Heart right ventricle (tissue), 16 donors: ENCODE data around the gene SPTSSB. TPM values are rescaled to one million over a fixed set of nuclear protein-coding genes. Genes with fewer than 3 reads are reported as not detected.

ENCODE experiments used
- ATAC-seq, 8 donors: fragments of 200-7000 bp; cut with Tn5 transposase; one replicate each; pipeline ENCODE4 v1.9.1; 2020; ENCODE audit warnings: mild to moderate bottlenecking in 8 of 8, moderate library complexity in 8 of 8, moderate number of reproducible peaks in 1 of 8
- DNase-seq, 2 donors: peaks; one replicate each; pipeline ENCODE4 v3.0.0-alpha.2; 2020
- H3K27ac ChIP-seq, 10 donors: fragments of 200-600 bp; sonication (generic) in 2 of 10; one replicate each; pipeline versions ENCODE4 v1.5.0 to v1.8.0; 2020 to 2022; ENCODE audit warnings: mild to moderate bottlenecking in 3 of 10
- H3K27me3 ChIP-seq, 7 donors: fragments of 200-600 bp; one replicate each; pipeline ENCODE4 v1.8.0; 2021 to 2022; ENCODE audit warnings: mild to moderate bottlenecking in 2 of 7
- H3K36me3 ChIP-seq, 9 donors: fragments of 200-600 bp; sonication (generic) in 1 of 9; one replicate each; pipeline versions ENCODE4 v1.5.0 to v1.8.0; 2020 to 2022; ENCODE audit warnings: mild to moderate bottlenecking in 2 of 9
- H3K4me1 ChIP-seq, 9 donors: fragments of 200-600 bp; sonication (generic) in 1 of 9; one replicate each; pipeline versions ENCODE4 v1.5.0 to v1.8.0; 2020 to 2022; ENCODE audit warnings: mild to moderate bottlenecking in 4 of 9
- H3K4me3 ChIP-seq, 10 donors: fragments of 200-600 bp; sonication (generic) in 2 of 10; one replicate each; pipeline versions ENCODE4 v1.5.0 to v1.8.0; 2020 to 2022; ENCODE audit warnings: mild to moderate bottlenecking in 7 of 10, moderate library complexity in 2 of 10
- H3K9me3 ChIP-seq, 11 donors: fragments of 200-600 bp in 10 of 11; sonication (generic) in 2 of 11; one replicate each; pipeline versions ENCODE4 v1.5.0 to v1.8.0; 2013 to 2022; ENCODE audit warnings: mild to moderate bottlenecking in 2 of 11, control low read depth in 1 of 11, moderate library complexity in 1 of 11
- CTCF ChIP-seq, 9 donors: fragments of 200-600 bp; sonication (generic) in 2 of 9; IDR thresholded peaks; one replicate each; pipeline versions ENCODE4 v1.5.0 to v1.8.0; 2021 to 2022; ENCODE audit warnings: antibody characterized with exemption in 9 of 9, mild to moderate bottlenecking in 5 of 9, moderate library complexity in 1 of 9
- WGBS, 2 donors: extraction: QIAGEN DNeasy Blood & Tissue Kit; methylation state at CpG; one replicate each; pipeline ENCODE4 v1.1.7; 2013; ENCODE audit warnings: inconsistent platforms in 1 of 2; 5-methylcytosine and 5-hydroxymethylcytosine counted together
- intact Hi-C, 10 donors: fragments of 100-400 bp; cut with DNase I; formaldehyde crosslinking; loops; one replicate each; pipeline versions ENCODE4 v1.11.1 to v1.14.2; 2022
- long read RNA-seq, 3 donors: library from polyadenylated mRNA; unstranded; transcript quantifications; one replicate each; pipeline ENCODE4 v2.0.0, GENCODE V29; 2020 to 2021
- polyA plus RNA-seq, 2 donors: library from polyadenylated mRNA; stranded (reverse); fragments of 200-250 nt; gene quantifications; one replicate each; pipeline ENCODE4 v1.2.3, GENCODE V29; 2013
- total RNA-seq, 10 donors: library from RNA; stranded (reverse); fragmentation: NEBNext Ultra II Directional in 3 of 10; extraction: Animal tissue kit (Norgen Biotek cat#: 25700) in 3 of 10; gene quantifications; one replicate each; pipeline versions ENCODE4 v1.2.1 to v1.2.4, GENCODE V29; 2021 to 2023
- donor health status: Arrhythmogenic right ventricular cardiomyopathy.
- donor health status: ischemic (EF 13 %, LVEDD 7.1; RV severe dilation, severe dysfunction).
- donor health status: healthy with polysubstance abuse.
- donor health status: DM: no; HTN: yes; CAD: no.
- donor health status: DM: no; HTN: no; CAD: no.
- donor health status: ischemic (EF 25% LVEDD 6.9; RV normal size, moderate dysfunction).
- donor health status: ischemic (EF 25% LVEDD 5.7; RV mildly dilated, moderate dysfunction).
- donor health status: healthy.
- donor health status: DM: yes; HTN: yes; CAD: no.
- donor health status: Ischemic cardiomyopathy.
- donor health status: ischemic (EF 35%, LVEDD 5.7; RV mildly dilated, moderate dysfunction).
- donor health status: nonischemic (EF 11% LVEDD 7.7; RV severe dilation, severe dysfunction).
- donor health status: DM: yes; HTN: yes; CAD: no.
- donor health status: PGD.
- donor health status: ischemic (EF 29% LVEDD 5.4; RV normal size, mild dysfunction).
- donor health status: nonischemic (EF 23%, LVEDD 6.1; RV moderate dilation, normal function).

The SPTSSB gene
- total RNA-seq = under 1 TPM in 2 of 10 donors, not detected in 8; 0.11 to 0.17 TPM
- under 1 TPM; 0.03 to 0.51 TPM for polyA plus RNA-seq
- long read RNA-seq, donor 1 = 0 reads
- long read RNA-seq, donor 2 = 0 reads
- long read RNA-seq, donor 3 = 0 reads

GRCh38 chr3:161371441-161372320, at the start of gene SPTSSB:
SPTSSB (minus strand) TSS chr3:161371517; CDS start chr3:161346323, 25,194 bp downstream.
- peaks cover 0 to 65% (median 37%) of the 10 kb centered on the region in 7 donors for H3K27me3 ChIP-seq
- peak; percentile 51 to 82 (median 66) for ATAC-seq
- H3K27ac ChIP-seq = peak within 1 kb of the TSS in 1 of 10 donors; percentile 8

GRCh38 chr3:161420746-161421145, 49.4 kb upstream of the SPTSSB start:
- TF ChIP-seq CTCF (IDR thresholded peaks at IDR 0.05) = no peak
- Histone ChIP-seq H3K36me3 (no peaks in the 10 kb centered on the region), H3K27ac (no peak overlapping the region), H3K27me3 (peaks cover 0 to 4% (median 0%) of the 10 kb centered on the region in 7 donors), H3K4me3 (no peak overlapping the region), H3K4me1 (peaks cover 0 to 15% (median 8%) of the 10 kb centered on the region in 9 donors), H3K9me3 (no peaks in the 10 kb centered on the region)
- 58 to 65% methylated on average over 8 of the region's 8 CpGs for WGBS, 2 donors
- ATAC-seq = no peak
- intact Hi-C loops = loop anchor here (5.0 to 10.0 kb wide), 6 partner anchors 148 to 836 kb away; no protein-coding TSS in a partner anchor
- DNase-seq = no peak

More at GRCh38 chr3:161371441-161372320, at the start of gene SPTSSB:
- Histone ChIP-seq H3K9me3 (no peaks in the 10 kb centered on the region), H3K4me3 (peak within 1 kb of the TSS; percentile 22 to 62 (median 57)), H3K36me3 (no peaks in the 10 kb centered on the region), H3K4me1 (peaks cover 0 to 22% (median 14%) of the 10 kb centered on the region in 9 donors)
- TF ChIP-seq CTCF (IDR thresholded peaks at IDR 0.05) = peak in 2 of 9 donors; percentile 15 to 19
- 1% methylated on average over 53 of the region's 53 CpGs for WGBS, 2 donors
- intact Hi-C loops = no loop called here
- DNase-seq = peak; percentile 20 to 33

- WGBS, 2 donors = 85 to 92% methylated on average over 3 of the region's 3 CpGs
- intact Hi-C loops = loop anchor here (5.0 to 10.0 kb wide), 7 partner anchors 147 to 835 kb away; no protein-coding TSS in a partner anchor
- Histone ChIP-seq H3K27ac (no peak overlapping the region), H3K4me1 (peaks cover 0 to 25% (median 11%) of the 10 kb centered on the region in 9 donors), H3K9me3 (no peaks in the 10 kb centered on the region), H3K27me3 (peaks cover 0 to 4% (median 0%) of the 10 kb centered on the region in 7 donors), H3K36me3 (no peaks in the 10 kb centered on the region), H3K4me3 (no peak overlapping the region)
- TF ChIP-seq CTCF (IDR thresholded peaks at IDR 0.05) = no peak
- DNase-seq (no peak), ATAC-seq (no peak)
Measured at GRCh38 chr3:161419555-161420333, 48.4 kb upstream of the SPTSSB start.
